GM19438 (cell line): ENCODE results near the gene PEX7.
"Not testable (repeated sequence)": the region's sequence is repeated elsewhere in the genome, so short reads cannot be mapped to it uniquely, and the experiment has no call there.

ENCODE experiments used
- ATAC-seq: cut with Tn5 transposase; IDR thresholded peaks from one replicate; pipeline ENCODE4 v1.9.1; 2021; ENCODE audit warnings: low read depth; ENCODE audit not compliant: unreplicated experiment

PEX7 gene

DNA sequence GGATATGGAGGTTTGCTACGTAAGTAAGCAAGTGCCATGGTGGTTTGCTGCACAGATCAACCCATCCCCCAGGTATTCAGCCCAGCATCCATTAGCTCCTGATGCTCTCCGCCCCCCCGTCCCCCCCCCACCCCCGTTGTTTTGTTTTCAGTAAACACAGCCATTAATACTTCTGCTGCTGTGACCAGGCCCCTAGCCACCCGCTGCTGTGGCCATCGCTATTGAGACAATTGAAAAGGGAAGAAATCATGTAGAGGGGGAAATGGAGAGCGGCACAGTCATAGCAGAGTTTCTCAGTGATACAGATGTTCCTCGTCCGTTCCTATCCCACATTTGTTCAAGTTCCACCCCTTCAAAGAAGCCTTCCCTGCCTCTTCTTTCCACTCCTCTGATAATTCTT, 124.6 kb downstream of the PEX7 start:
- no peak for ATAC-seq

DNA sequence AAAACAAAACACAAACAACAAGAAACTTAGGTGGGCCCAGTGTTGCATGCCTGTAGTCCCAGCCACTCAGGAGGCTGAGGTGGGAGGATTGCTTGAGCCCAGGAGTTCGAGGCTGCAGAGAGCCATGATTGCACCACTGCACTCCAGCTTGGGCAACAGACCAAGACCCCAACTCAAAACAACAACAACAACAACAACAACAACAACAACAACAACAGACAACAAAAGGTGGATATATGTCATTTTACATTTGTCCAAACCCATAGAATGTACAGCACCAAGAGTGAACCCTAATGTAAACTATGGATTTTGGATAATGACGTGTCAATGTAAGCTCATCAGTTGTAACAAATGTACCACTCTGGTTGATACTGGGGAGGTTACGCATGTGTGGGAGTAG, 127.6 kb downstream of the PEX7 start:
- not testable (repeated sequence) for ATAC-seq

DNA sequence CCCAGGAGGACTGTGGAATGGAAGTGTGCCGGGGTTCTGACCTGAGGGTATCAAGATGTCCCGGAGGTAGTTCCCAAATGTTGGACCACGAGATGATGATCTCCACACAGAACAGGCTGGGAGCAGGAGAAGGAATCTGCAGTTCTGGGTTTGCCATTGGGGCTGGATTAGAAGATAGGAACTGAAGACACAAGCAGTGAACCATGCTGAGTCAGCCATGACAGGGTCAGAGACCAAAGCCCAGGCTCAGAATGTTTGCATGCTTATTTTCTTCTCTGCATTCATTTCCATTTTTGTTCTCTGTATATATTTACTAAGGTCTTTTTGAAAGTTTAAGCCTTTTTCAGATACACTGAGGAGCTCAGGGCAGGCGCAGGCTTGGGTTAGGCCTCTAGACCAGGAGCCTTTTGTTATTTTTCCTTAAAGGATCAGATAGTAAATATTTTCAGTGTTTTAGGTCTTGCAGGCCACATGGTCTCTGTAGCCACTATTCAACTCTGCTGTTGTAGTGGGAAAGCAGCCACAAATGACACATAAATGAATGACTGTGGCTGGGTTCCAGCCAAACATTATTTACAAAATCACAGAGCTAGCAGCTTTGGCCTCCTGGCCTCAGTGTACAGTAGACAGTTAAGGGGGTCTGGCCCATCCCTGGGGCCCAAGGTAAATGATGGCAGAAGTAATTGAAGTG, 128.2 kb downstream of the PEX7 start:
- ATAC-seq = no peak

DNA sequence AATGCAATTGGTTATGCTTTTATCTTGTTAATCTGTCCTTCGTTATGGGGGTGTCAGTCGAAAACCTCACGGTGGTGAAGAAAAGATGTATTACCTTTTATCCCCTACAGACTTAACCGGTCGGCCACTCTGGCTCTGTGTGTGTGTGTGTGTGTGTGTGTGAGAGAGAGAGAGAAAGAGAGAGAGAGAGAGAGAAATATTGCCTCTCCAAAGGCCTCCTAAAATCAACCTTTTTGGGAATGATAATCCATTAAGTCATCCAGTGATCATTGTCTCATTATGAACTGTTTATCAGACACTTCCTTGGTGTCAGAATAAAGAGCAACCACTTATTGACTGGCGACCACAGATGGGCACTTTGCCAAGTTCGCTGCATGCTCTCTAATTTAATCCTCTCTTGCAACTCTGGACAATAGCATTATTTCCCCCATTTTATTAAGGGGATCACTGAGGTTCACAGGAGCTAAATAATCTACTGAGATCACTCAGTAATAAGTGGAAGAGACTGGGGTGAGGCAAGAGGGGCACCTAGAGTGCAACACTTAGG, 130.4 kb downstream of the PEX7 start:
- no peak for ATAC-seq

DNA sequence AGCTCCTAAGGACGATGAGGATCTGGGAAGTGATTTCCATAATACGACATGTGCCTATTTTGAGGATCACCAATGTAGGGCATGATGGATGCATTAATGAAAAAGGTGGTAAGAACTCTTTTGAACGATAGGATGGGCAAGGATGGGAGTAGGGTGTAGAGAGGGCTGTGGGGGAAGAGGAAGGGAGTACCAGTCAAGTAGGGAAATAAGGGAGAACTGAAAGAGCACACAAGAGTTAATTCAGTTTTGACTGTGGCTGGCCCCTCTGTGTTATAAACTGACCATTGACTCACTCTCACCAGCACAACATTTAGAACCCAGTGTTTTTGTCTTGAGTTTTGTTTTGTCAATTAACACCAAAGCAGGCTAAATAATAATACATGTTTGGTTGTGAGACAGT, 132.7 kb downstream of the PEX7 start:
- ATAC-seq = no peak

DNA sequence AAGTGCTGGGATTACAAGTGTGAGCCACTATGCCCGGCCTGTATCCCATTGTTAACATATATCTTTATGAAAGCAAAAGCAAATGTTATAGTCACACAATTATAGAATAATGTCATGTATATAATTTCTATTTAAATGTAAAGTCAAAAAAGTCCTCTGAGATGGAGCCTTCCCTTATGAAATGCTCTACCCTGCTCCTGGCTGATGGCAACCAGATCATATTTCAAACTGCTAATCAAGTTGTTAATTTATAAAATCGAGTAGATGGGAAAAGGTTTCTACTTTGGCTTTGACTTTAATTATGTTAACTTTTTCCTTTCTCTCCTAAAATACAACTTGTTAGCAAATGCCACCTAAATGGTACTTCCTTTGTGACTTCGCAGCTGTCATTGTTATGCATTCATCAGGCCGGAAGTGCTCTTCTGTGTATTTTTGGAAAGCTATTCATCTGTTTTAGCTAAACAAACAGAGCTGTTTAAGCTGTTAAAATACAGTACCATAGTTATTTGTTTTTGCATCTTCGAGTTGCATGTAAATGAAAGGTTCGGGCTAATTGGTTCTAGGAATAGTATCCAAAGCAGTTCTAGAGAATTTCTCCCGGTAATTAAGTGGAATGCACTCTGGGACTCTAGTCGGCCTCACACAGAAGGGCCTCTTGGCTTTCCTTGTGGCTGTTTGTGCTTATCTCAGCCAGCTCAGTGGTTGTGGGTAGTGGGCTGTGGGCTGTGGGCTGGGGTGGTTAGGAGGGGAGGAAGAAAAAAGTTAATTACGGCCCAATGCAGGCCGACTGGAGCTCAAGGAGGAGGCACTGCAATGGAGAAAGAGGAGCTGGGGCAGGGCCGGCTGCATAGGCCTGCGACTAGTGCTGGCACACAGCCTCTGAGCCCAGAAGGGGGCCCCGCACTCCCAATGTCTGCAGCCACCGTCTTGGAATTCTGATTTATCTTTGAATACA, 134.5 kb downstream of the PEX7 start:
- no peak for ATAC-seq

DNA sequence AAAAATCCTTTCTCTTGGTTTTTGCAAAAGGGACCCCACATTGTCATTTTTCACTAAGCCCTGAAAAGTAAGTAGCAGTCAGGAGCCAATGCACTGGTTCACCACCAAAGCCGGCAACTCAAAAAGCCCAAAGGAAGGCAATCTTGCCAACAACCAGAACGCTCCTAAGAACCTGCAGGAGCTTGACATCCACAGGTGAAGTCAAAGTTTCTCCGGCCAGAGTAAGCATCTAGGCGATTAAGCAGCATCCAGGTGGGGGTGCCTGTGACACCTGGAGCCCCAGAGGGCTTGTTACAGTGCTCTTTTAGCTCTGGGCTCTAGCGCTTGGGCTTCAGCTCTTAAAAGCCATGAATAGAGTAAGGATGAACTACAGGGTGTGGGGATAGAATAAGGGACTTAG, 135.8 kb downstream of the PEX7 start:
- ATAC-seq = no peak

DNA sequence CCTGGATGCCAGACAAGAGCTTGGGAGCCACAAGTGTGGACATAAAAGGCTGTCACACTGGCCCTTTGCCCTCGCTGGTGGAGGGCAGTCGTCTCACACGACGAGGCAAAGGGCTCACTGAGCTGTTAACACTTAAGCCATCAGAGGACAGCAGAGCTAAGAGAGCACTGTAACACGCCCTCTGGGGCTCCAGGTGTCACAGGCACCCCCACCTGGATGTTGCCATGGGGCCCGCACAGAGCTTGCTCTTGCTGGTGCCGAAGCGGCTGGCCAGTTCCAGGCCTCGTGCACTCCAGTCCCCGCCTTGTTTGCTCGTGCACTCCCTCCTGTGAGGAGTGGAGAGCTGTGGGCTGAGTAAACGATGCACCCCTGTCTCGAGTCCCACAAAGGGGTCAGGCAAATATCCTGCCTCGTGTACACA, 137.1 kb downstream of the PEX7 start:
- ATAC-seq = no peak

DNA sequence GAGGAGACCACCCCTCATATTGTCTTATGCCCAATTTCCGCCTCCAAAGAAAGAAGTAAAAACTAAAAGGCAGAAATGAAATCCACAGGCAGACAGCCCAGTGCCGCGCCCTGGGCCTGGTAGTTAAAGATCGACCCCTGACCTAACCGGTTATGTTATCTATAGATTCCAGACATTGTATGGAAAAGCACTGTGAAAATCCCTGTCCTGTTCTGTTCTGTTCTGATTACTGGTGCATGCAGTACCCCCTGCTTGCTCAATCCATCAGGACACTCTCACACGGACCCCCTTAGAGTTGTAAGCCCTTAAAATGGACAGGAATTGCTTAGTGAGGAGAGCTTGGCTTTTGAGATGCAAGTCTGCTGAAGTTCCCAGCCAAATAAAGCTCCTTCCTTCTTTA, 137.5 kb downstream of the PEX7 start:
- not testable (repeated sequence) for ATAC-seq

DNA sequence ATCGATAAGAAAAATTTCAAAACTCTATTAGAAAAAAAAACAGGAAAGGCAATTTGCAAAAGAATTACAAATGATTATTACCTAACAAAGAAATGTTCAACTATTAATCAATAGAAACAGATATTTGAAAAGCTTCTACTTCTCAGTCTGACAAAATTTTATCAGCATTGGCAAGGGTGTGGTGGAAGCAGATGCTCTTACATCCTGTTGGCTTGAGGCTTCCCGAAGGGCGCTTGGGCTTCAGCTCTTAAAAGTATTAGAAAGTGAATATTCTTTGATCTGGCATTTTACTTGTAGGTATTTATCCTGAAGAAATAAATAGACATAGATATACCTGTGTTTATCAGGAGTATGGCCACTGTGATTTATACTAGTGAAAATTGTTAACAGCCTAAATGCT, 138.4 kb downstream of the PEX7 start:
- ATAC-seq = no peak

DNA sequence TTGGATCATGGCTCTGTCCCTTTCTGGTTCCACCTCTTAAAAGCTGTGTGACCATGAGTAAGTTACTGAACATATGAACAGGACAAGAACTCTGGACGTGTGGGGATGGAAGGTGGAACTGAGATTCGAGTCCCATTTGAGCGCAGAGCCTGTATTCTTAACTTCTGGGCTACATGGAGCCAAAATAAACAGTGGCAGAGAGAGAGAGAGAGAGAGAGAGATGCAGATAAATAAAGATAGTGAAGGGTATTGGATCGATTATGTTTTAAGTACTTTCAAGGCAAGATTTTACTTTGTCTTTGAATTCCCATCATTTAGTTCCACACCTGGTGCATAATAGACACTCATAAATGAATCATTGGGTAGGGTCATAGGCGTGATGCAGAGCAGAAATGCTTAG, 139.5 kb downstream of the PEX7 start:
- no peak for ATAC-seq

DNA sequence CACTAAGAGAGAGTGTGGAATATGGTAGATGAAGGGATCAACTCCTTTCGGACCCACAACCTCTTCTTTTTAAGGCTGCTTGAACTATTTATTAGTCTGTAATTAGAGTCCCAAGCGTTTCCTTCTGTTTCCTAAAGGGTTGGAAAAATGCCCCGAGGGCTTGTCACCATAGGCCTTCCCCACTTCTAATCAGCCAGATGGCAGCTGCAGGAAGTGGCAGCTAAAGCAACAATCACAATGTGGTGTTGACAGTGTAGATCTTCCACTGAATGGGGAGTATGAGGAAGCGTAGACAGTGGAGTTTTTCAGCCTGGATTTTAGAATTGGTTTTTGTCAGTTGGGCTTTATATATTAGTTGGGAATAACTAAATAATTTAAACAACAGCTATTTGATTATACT, 140.3 kb downstream of the PEX7 start:
- no peak for ATAC-seq

DNA sequence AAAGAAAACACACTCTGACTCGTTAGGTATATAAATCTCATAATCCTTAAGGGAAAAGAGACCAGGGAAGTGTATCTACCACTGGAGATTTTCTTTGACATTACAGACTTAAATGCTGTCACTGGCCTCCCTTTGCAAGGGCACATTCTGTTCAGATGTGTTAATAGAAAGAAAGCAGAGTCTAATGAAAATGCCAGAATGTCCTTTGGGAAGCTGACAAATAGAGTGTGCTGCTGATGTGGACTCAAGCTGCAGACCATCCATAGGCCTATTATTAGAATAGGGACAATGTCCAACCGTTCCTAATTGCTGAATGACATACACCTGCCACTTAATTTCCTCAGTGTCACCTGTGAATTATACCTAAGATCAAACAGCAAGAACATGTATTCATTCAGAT, 140.9 kb downstream of the PEX7 start:
- ATAC-seq = no peak
